CD14-positive monocyte (primary cell): ENCODE results near the gene MEX3D. TPM values are rescaled to one million over a fixed set of nuclear protein-coding genes. Genes with fewer than 3 reads are reported as not detected.

Experiments
- DNase-seq, 3 donors: peaks; one replicate each; pipeline ENCODE4 v3.0.0-alpha.2; 2011 to 2022
- H2AFZ ChIP-seq: 2 replicates; pipeline ENCODE4 v1.6.0; 2012; ENCODE audit warnings: mild to moderate bottlenecking, low read depth, low read length, inconsistent platforms; ENCODE audit not compliant: insufficient read depth, poor library complexity, severe bottlenecking
- H3K27ac ChIP-seq, 2 donors: 1 replicate in 1 of 2; 2 replicates in 1 of 2; pipeline ENCODE4 v1.5.1; 2012 to 2013; ENCODE audit warnings: low read length in 2 of 2, control low read depth in 1 of 2, inconsistent platforms in 1 of 2, low read depth in 1 of 2, mild to moderate bottlenecking in 1 of 2
- H3K27me3 ChIP-seq, 2 donors: one replicate each; pipeline versions ENCODE4 v1.6.0 to v1.6.1; 2011 to 2013; ENCODE audit warnings: low read length in 2 of 2; ENCODE audit not compliant: control insufficient read depth in 2 of 2, insufficient read depth in 2 of 2
- H3K36me3 ChIP-seq, 2 donors: replicated peaks in 1 of 2; 1 replicate in 1 of 2; 2 replicates in 1 of 2; pipeline versions ENCODE4 v1.5.1 to v1.6.1; 2012 to 2013; ENCODE audit warnings: low read length in 2 of 2, control low read depth in 1 of 2, inconsistent platforms in 1 of 2, mild to moderate bottlenecking in 1 of 2; ENCODE audit not compliant: insufficient read depth in 2 of 2, control insufficient read depth in 1 of 2
- H3K4me1 ChIP-seq, 2 donors: 1 replicate in 1 of 2; 2 replicates in 1 of 2; pipeline versions ENCODE4 v1.5.1 to v1.6.1; 2012 to 2013; ENCODE audit warnings: low read length in 2 of 2, control low read depth in 1 of 2, inconsistent platforms in 1 of 2, mild to moderate bottlenecking in 1 of 2, moderate library complexity in 1 of 2; ENCODE audit not compliant: insufficient read depth in 2 of 2, control insufficient read depth in 1 of 2
- H3K4me2 ChIP-seq: replicated peaks from 2 replicates; pipeline ENCODE3; 2012; ENCODE audit warnings: low read length, moderate library complexity, mild to moderate bottlenecking; ENCODE audit not compliant: poor library complexity, severe bottlenecking; ENCODE audit errors: extremely low read depth
- H3K4me3 ChIP-seq, 3 experiments: fragments of 200-600 bp in 1 of 3; sonication (generic) in 1 of 3; replicated peaks in 1 of 3; 1 replicate in 2 of 3; 2 replicates in 1 of 3; pipeline ENCODE4 v1.5.1; 2011 to 2013; ENCODE audit warnings: low read length in 3 of 3, mild to moderate bottlenecking in 3 of 3, control low read depth in 2 of 3, low read depth in 2 of 3, inconsistent platforms in 1 of 3, moderate library complexity in 1 of 3
- H3K79me2 ChIP-seq: 2 replicates; pipeline ENCODE4 v1.6.0; 2012; ENCODE audit warnings: mild to moderate bottlenecking, control low read depth, inconsistent platforms, low read length, moderate library complexity; ENCODE audit not compliant: insufficient read depth
- H3K9ac ChIP-seq: 2 replicates; pipeline ENCODE4 v1.6.0; 2017; ENCODE audit warnings: low read length, mild to moderate bottlenecking; ENCODE audit not compliant: insufficient read depth, poor library complexity, severe bottlenecking
- H3K9me3 ChIP-seq, 2 donors: replicated peaks in 1 of 2; 1 replicate in 1 of 2; 2 replicates in 1 of 2; pipeline versions ENCODE4 v1.5.1 to v1.6.1; 2012 to 2013; ENCODE audit warnings: low read length in 2 of 2, control low read depth in 1 of 2; ENCODE audit not compliant: control insufficient read depth in 1 of 2, insufficient read depth in 1 of 2
- H4K20me1 ChIP-seq: 2 replicates; pipeline ENCODE4 v1.6.0; 2012; ENCODE audit warnings: mild to moderate bottlenecking, low read length, control low read depth, moderate library complexity; ENCODE audit not compliant: insufficient read depth
- H3K27ac Mint-ChIP-seq, 7 donors: one replicate each; pipeline ENCODE4 v1.8.0; 2020; ENCODE audit warnings: mild to moderate bottlenecking in 7 of 7, mixed read lengths in 7 of 7, moderate library complexity in 6 of 7, inconsistent platforms in 2 of 7
- H3K27me3 Mint-ChIP-seq, 3 donors: one replicate each; pipeline ENCODE4 v1.8.0; 2021 to 2022; ENCODE audit warnings: low read depth in 3 of 3, mild to moderate bottlenecking in 3 of 3, mixed read lengths in 3 of 3, moderate library complexity in 3 of 3, inconsistent platforms in 1 of 3
- H3K36me3 Mint-ChIP-seq, 2 donors: one replicate each; pipeline ENCODE4 v1.8.0; 2020; ENCODE audit warnings: mixed read lengths in 2 of 2, inconsistent platforms in 1 of 2, mild to moderate bottlenecking in 1 of 2
- H3K4me1 Mint-ChIP-seq: one replicate; pipeline ENCODE4 v1.8.0; 2020; ENCODE audit warnings: mild to moderate bottlenecking, mixed read lengths
- H3K4me3 Mint-ChIP-seq, 2 donors: one replicate each; pipeline ENCODE4 v1.8.0; 2020; ENCODE audit warnings: mild to moderate bottlenecking in 2 of 2, mixed read lengths in 2 of 2, moderate library complexity in 1 of 2
- H3K9me3 Mint-ChIP-seq, 7 donors: one replicate each; pipeline ENCODE4 v1.8.0; 2020 to 2022; ENCODE audit warnings: mixed read lengths in 7 of 7, mild to moderate bottlenecking in 6 of 7, moderate library complexity in 6 of 7, inconsistent platforms in 2 of 7
- WGBS: methylation state at CpG from one replicate; pipeline ENCODE4 v1.1.5; 2013; ENCODE audit warnings: missing lambda C conversion rate; ENCODE audit not compliant: insufficient coverage; 5-methylcytosine and 5-hydroxymethylcytosine counted together
- intact Hi-C, 2 donors: fragments of 100-400 bp; cut with micrococcal nuclease; formaldehyde crosslinking; loops; one replicate each; pipeline versions ENCODE4 v1.15.0 to v1.15.1; 2023
- polyA plus RNA-seq, 3 donors: library from polyadenylated mRNA; depleted of rRNA in 1 of 3; unstranded in 2 of 3; stranded (reverse) in 1 of 3; fragments of 300-500 nt in 2 of 3; fragments of >200 nt in 1 of 3; fragmentation: Illumina TruSeq in 2 of 3; gene quantifications; 1 replicate in 2 of 3; 2 replicates in 1 of 3; pipeline ENCODE4 v1.2.3, GENCODE V29; 2012 to 2021
- TF ChIP-seq, protein P1 (sequence below): fragments of 200-600 bp; IDR thresholded peaks from one replicate; pipeline ENCODE4 v1.8.0; 2022; ENCODE audit warnings: antibody characterized with exemption, mild to moderate bottlenecking

Gene MEX3D
- polyA plus RNA-seq, 3 donors, result 0.08 to 1.0 (median 0.10) TPM

DNA sequence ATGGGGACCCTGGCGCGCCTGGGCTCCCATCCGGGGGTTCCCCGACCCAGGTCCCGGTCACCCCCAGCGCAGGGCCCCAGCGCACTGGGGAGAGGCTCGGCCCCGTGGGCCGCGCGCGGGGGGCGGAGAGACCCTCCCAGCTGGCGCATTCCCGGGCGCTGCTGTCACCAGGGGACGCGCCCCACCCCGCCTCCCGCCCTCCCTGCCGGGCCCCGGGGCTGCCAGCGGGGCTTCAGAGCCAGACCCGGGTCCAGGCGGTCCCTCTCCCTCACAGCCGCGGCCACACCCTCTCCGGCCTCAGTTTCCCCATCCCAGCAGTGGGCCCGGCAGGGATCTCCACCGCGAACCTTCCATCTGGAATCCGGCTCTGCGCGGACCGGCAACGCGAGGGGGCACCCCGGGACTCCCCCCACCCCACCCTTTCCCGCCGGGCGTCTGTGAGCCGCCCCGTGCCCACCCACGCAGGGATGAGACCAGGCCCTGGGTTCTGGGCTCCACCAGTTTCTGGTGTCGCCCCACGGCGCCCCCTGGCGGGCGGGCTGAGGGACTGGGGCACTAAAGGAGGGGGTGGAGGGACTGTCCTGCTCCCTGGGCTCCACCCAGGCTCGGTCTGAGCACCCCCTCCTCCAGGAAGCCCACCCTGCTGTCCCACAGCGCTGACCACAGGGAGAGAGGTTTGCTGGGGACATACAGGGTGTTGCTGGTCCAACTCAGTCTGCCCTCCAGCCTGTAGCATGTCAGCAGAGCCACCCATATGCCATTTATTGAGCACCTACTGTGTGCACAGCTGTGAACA lies 54.4 kb downstream of the MEX3D start:
- intact Hi-C loops, result loop anchor here in 1 of 2 donors (10.0 kb wide), 1 partner anchor 69 kb away; no protein-coding TSS in a partner anchor

More for the DNA sequence above, 54.4 kb downstream of the MEX3D start:
- WGBS, result 13% methylated on average over 38 of the region's 52 CpGs
- no peak overlapping the region for H3K27ac ChIP-seq
- Mint-ChIP-seq H3K27ac (no peak overlapping the region), H3K9me3 (peaks cover 8 to 20% (median 18%) of the 10 kb centered on the region in 7 donors), H3K4me1 (peaks cover 8% of the 10 kb centered on the region), H3K27me3 (peaks cover 38 to 78% (median 63%) of the 10 kb centered on the region in 3 donors), H3K4me3 (no peak overlapping the region), H3K36me3 (peaks cover under 1 to 2% of the 10 kb centered on the region in 2 donors)
- no peaks in the 10 kb centered on the region for H3K36me3 ChIP-seq
- H3K79me2 ChIP-seq, result no peaks in the 10 kb centered on the region
- DNase-seq, result peak; percentile 34 to 50 (median 49)
- no peaks in the 10 kb centered on the region for H4K20me1 ChIP-seq
- H3K4me1 ChIP-seq, result peaks cover 4 to 11% of the 10 kb centered on the region in 2 donors
- H3K4me3 ChIP-seq, result no peak overlapping the region
- H3K27me3 ChIP-seq, result peaks cover 2 to 49% of the 10 kb centered on the region in 2 donors
- peaks cover 12 to 14% of the 10 kb centered on the region in 2 donors for H3K9me3 ChIP-seq
- peak overlapping the region; percentile 49 for H3K4me2 ChIP-seq
- TF ChIP-seq, protein P1, sequence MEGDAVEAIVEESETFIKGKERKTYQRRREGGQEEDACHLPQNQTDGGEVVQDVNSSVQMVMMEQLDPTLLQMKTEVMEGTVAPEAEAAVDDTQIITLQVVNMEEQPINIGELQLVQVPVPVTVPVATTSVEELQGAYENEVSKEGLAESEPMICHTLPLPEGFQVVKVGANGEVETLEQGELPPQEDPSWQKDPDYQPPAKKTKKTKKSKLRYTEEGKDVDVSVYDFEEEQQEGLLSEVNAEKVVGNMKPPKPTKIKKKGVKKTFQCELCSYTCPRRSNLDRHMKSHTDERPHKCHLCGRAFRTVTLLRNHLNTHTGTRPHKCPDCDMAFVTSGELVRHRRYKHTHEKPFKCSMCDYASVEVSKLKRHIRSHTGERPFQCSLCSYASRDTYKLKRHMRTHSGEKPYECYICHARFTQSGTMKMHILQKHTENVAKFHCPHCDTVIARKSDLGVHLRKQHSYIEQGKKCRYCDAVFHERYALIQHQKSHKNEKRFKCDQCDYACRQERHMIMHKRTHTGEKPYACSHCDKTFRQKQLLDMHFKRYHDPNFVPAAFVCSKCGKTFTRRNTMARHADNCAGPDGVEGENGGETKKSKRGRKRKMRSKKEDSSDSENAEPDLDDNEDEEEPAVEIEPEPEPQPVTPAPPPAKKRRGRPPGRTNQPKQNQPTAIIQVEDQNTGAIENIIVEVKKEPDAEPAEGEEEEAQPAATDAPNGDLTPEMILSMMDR, result peak; percentile 78
- H3K9ac ChIP-seq, result peak overlapping the region; percentile 15
- no peak overlapping the region for H2AFZ ChIP-seq
